Activated naive CD4-positive, alpha-beta T cell treated with anti-CD3 and anti-CD28 coated beads, Interleukin-2, amount 50 U/mL, for 24 hours (primary cell): Measurements from ENCODE around the gene NDUFA1.
"Not testable (repeated sequence)": the region's sequence is repeated elsewhere in the genome, so short reads cannot be mapped to it uniquely, and the experiment has no call there.

Source experiments
- H3K27ac Mint-ChIP-seq: one replicate; pipeline ENCODE4 v1.8.0; 2021; ENCODE audit warnings: mild to moderate bottlenecking, mixed read lengths
- H3K27me3 Mint-ChIP-seq: one replicate; pipeline ENCODE4 v1.8.0; 2021; ENCODE audit warnings: mixed read lengths
- H3K36me3 Mint-ChIP-seq: one replicate; pipeline ENCODE4 v1.8.0; 2021; ENCODE audit warnings: mixed read lengths
- H3K4me1 Mint-ChIP-seq: one replicate; pipeline ENCODE4 v1.8.0; 2021; ENCODE audit warnings: mixed read lengths
- H3K4me3 Mint-ChIP-seq: one replicate; pipeline ENCODE4 v1.8.0; 2021; ENCODE audit warnings: mild to moderate bottlenecking, mixed read lengths
- H3K9me3 Mint-ChIP-seq: one replicate; pipeline ENCODE4 v1.8.0; 2021; ENCODE audit warnings: mixed read lengths

Gene NDUFA1

DNA sequence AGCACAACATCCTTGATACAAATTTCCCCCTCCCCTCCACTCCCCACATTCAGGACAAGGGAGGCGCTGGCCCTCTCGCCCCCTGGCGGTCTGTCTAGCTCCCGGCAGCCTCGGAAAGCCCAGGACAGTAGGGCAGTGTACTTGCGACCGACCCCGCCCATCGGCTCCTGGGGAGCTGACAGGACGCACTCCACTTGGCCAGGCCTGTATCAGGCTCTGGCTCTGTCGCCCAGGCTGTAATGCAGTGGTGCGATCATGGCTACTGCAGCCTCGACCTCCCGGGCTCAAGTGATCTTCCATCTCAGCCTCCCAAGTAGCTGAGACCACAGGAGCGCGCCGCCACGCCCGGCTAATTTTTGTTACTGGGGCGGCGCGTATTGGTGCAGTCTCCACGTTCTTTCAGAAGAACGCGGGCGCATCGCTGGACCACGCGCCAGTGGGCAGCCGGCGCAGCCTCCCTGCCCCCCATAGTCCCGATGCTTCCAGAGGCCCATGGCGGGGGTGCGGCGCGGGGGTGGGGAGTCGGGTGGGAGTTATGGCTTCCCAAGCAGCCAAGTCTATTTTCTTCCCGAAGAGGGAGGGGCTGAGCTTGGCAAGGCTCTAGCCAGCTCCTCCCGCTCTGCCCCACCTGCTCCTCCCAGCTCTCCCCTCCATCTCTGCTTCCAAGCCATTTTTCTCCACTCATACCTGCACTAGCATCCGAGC is 16.2 kb downstream of the NDUFA1 start:
- H3K27ac Mint-ChIP-seq, result no peak overlapping the region
- H3K36me3 Mint-ChIP-seq, result no peaks in the 10 kb centered on the region
- peaks cover 6% of the 10 kb centered on the region for H3K4me1 Mint-ChIP-seq
- no peaks in the 10 kb centered on the region for H3K9me3 Mint-ChIP-seq
- no peaks in the 10 kb centered on the region for H3K27me3 Mint-ChIP-seq
- H3K4me3 Mint-ChIP-seq, result peak overlapping the region; percentile 36

DNA sequence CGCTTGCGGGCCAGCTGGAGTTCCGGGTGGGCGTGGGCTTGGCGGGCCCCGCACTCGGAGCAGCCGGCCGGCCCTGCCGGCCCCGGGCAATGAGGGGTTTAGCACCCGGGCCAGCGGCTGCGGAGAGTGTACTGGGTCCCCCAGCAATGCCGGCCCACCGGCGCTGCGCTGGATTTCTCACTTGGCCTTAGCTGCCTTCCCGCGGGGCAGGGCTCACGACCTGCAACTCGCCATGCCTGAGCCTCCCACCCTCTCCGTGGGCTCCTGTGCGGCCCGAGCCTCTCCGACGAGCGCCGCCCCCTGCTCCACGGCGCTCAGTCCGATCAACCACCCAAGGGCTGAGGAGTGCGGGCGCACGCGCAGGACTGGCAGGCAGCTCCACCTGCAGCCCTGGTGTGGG is 19.0 kb downstream of the NDUFA1 start:
- H3K4me1 Mint-ChIP-seq, H3K9me3 Mint-ChIP-seq, H3K36me3 Mint-ChIP-seq, H3K27me3 Mint-ChIP-seq, H3K4me3 Mint-ChIP-seq, H3K27ac Mint-ChIP-seq: not testable (repeated sequence)

DNA sequence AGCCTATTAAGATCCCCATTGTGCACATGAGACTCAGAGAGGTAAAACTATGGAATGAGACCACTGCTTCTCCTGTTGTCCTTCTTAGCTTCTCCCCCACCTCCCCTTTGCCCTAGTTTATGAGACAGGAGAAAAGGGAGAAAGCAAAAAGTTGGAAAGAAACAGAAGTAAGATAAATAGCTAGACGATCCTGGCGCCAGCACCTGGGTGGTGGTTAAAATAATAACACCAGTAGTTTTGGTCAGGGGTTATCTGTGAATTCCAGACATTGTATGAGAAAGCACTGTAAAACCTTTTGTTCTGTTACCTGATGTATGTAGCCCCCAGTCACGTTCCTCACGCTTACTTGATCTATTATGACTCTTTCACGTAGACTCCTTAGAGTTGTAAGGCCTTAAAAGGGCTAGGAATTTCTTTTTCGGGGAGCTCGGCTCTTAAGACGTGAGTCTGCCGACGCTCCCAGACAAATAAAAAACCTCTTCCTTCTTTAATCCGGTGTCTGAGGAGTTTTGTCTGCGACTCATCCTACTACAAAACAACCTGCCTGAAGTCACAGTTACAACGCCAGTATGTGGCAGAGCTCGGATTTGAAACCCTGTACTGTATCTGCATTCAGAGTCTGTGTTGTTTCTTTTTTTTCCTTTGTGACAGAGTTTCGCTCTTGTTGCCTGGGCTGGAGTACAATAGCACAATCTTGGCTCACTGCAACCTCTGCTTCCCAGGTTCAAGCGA is 20.5 kb downstream of the NDUFA1 start:
- H3K4me1 Mint-ChIP-seq, H3K9me3 Mint-ChIP-seq, H3K27ac Mint-ChIP-seq, H3K27me3 Mint-ChIP-seq, H3K36me3 Mint-ChIP-seq, H3K4me3 Mint-ChIP-seq: not testable (repeated sequence)

DNA sequence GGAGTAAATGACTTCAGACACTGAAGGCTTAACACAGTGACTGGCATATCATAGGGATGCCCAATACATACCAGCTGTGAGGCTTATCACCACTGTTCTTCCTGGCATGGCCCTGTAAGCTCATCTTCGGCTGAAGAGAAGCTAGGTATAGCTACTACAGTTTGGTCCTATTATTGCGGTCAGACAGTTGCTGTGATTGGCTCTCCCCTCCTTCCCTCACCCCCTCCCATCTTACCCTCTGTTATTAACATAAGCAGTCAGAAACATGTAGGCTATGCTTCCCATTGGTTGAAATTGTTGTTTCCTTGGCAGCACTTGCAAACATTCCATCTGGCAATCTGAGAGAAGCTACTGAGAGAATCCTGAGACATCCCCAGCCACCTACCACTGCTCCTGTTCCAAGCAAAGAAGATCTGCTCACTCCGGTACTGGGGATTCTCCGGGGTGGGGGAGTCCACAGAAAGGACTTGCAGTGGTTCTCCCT is 24.3 kb downstream of the NDUFA1 start, which contains the start of gene AKAP14:
Gene AKAP14, plus strand, starts transcription at position 51 of the 484 bp plus-strand sequence. CDS start 7,331 bp downstream, outside the sequence.
- no peak within 1 kb of the TSS for H3K27ac Mint-ChIP-seq
- peaks cover 2% of the 10 kb centered on the region for H3K4me1 Mint-ChIP-seq
- no peak within 1 kb of the TSS for H3K4me3 Mint-ChIP-seq
- no peaks in the 10 kb centered on the region for H3K27me3 Mint-ChIP-seq
- H3K9me3 Mint-ChIP-seq, result no peaks in the 10 kb centered on the region
- no peaks in the 10 kb centered on the region for H3K36me3 Mint-ChIP-seq

DNA sequence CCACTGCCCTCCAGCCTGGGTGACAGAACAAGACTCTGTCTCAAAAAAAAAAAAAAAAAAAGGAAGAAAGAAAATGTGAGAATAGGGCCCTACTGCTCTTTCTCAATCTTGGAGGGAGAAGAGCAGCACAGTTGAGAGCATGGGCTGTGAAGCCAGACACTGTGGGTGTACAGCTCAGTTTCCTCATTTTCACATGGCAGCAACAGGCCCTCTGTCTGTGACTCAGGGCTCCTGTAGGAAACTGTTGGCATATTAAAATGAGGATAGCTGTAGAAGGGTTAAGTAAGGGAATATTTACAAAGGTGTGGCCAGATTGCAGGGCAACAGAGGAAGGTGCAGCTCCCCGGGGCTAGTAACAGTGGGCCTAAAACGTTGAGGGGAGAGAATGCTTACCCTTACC is 27.5 kb downstream of the NDUFA1 start:
- no peak overlapping the region for H3K4me3 Mint-ChIP-seq
- H3K9me3 Mint-ChIP-seq, result no peaks in the 10 kb centered on the region
- no peak overlapping the region for H3K27ac Mint-ChIP-seq
- no peaks in the 10 kb centered on the region for H3K27me3 Mint-ChIP-seq
- H3K4me1 Mint-ChIP-seq, result peaks cover 3% of the 10 kb centered on the region
- H3K36me3 Mint-ChIP-seq, result no peaks in the 10 kb centered on the region

DNA sequence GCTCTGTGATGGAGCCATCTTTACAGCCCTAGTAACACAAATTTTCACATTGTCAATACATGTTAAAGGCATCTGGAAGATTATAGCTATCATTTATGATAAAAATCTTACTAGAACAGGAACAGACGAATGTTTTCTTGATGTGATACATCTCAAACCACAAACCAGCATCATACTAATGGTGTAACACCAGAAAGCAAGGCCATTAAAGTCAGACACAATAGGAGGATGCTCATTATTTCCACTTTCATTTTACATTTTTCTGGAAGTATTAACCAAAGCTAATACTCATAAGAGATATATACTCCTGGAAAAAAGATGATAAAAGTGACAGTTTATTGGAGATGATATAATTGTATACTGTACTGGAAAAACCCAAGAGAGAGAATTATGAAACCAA is 29.3 kb downstream of the NDUFA1 start:
- H3K9me3 Mint-ChIP-seq, result no peaks in the 10 kb centered on the region
- no peak overlapping the region for H3K27ac Mint-ChIP-seq
- peaks cover 3% of the 10 kb centered on the region for H3K4me1 Mint-ChIP-seq
- no peaks in the 10 kb centered on the region for H3K27me3 Mint-ChIP-seq
- H3K36me3 Mint-ChIP-seq, result no peaks in the 10 kb centered on the region
- no peak overlapping the region for H3K4me3 Mint-ChIP-seq

DNA sequence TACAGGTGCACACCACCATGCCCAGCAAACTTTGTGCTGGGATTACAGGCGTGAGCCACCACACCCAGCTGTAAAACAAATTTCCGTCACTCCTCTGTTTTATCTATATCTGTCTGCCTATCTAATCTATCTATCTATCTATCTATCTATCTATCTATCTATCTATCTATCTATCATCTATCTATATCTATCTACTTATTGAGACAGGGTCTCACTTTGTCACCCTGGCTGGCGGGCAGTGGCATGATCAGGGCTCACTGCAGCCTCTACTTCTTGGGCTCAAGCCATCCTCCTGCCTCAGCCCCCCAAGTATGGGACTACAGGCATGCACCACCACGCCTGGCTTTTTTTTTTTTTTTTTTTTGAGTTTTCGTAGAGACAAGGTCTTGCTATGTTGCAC is 44.7 kb downstream of the NDUFA1 start:
- H3K27me3 Mint-ChIP-seq, result no peaks in the 10 kb centered on the region
- no peaks in the 10 kb centered on the region for H3K9me3 Mint-ChIP-seq
- H3K36me3 Mint-ChIP-seq, result no peaks in the 10 kb centered on the region
- H3K4me3 Mint-ChIP-seq, result no peak overlapping the region
- H3K4me1 Mint-ChIP-seq, result no peaks in the 10 kb centered on the region
- H3K27ac Mint-ChIP-seq, result no peak overlapping the region

DNA sequence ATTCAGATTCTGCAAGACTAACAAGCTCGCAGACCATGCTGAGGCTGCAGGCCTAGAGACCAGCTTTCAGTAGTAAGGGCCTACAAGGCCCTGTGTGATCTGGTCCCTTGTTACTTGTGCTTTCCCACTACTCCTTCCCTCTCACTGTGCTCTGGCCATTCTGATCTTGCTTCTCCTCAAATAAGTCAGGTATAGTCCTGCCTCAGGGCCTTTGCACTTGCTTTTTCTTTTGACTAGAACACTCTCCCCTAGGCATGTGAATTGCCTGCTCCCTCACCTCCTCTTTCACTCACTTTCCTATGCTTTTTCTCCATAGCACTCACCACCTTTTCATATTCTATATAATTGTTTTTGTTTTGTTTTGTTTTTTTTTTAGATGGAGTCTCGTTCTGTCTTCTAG is 46.2 kb downstream of the NDUFA1 start:
- H3K27me3 Mint-ChIP-seq, result no peaks in the 10 kb centered on the region
- H3K4me1 Mint-ChIP-seq, result no peaks in the 10 kb centered on the region
- no peaks in the 10 kb centered on the region for H3K9me3 Mint-ChIP-seq
- no peak overlapping the region for H3K27ac Mint-ChIP-seq
- no peaks in the 10 kb centered on the region for H3K36me3 Mint-ChIP-seq
- H3K4me3 Mint-ChIP-seq, result no peak overlapping the region

DNA sequence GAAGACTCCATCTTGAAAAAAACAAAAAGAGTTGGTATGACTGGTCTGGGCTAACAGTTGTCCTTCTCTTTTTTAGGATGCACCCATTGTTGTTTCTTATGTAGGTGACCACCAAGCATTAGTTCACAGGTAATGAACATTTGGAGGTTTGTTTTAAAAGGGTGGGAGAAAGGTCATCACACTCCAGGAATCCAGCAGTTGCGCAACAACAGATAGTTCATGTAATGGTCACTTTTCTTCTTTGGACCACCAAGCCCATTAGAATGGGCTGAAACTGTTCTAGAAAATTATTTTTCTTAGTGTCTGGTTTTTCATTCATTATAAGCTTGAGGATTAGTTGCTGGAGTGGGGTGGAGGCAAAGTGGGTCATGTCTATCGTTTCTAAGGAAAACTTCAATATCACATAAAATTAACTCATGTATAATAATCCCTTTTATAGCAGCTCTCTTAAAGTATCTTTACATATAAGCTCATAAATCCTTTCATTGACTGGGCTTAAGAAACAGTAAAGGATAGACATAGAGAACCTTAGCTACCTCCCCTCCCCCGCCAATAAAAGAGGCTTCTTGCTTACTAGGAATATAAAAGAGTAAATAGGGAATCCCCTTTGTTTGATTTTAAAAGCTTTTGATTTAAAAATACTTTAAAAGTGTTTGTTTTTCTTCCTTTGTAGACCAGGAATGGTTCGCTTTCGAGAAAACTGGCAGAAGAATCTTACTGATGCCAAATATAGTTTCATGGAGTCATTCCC is 48.4 kb downstream of the NDUFA1 start:
- Mint-ChIP-seq H3K27me3 (no peaks in the 10 kb centered on the region), H3K27ac (no peak overlapping the region), H3K36me3 (peaks cover under 1% of the 10 kb centered on the region), H3K4me1 (no peaks in the 10 kb centered on the region), H3K4me3 (no peak overlapping the region), H3K9me3 (no peaks in the 10 kb centered on the region)

DNA sequence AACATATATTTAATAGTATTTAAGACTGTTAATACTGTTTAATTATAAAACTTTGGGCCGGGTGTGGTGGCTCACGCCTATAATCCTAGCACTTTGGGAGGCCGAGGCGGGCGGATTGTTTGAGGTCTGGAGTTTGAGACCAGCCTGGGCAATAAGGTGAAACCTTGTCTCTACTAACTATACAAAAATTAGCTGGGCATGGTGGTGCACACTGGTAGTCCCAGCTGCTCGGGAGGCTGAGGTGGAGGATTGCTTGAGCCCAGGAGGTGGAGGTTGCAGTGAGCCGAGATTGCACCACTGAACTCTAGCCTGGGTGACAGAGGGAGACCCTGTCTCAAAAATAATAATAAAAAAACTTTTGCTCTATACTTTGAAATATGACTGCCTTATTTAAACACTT is 50.8 kb downstream of the NDUFA1 start:
- not testable (repeated sequence) for H3K27ac Mint-ChIP-seq, H3K27me3 Mint-ChIP-seq, H3K4me3 Mint-ChIP-seq, H3K4me1 Mint-ChIP-seq, H3K9me3 Mint-ChIP-seq, H3K36me3 Mint-ChIP-seq
